Measurements from ENCODE around the gene HOXA10.

- TF ChIP-seq, protein P1, sequence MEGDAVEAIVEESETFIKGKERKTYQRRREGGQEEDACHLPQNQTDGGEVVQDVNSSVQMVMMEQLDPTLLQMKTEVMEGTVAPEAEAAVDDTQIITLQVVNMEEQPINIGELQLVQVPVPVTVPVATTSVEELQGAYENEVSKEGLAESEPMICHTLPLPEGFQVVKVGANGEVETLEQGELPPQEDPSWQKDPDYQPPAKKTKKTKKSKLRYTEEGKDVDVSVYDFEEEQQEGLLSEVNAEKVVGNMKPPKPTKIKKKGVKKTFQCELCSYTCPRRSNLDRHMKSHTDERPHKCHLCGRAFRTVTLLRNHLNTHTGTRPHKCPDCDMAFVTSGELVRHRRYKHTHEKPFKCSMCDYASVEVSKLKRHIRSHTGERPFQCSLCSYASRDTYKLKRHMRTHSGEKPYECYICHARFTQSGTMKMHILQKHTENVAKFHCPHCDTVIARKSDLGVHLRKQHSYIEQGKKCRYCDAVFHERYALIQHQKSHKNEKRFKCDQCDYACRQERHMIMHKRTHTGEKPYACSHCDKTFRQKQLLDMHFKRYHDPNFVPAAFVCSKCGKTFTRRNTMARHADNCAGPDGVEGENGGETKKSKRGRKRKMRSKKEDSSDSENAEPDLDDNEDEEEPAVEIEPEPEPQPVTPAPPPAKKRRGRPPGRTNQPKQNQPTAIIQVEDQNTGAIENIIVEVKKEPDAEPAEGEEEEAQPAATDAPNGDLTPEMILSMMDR (IDR thresholded peaks at IDR 0.05; ENCODE audit: poor library complexity), result no peak
- no peak for TF ChIP-seq EZH2 (IDR thresholded peaks at IDR 0.05; ENCODE audit: borderline replicate concordance)
- TF ChIP-seq EZH2phosphoT487 (IDR thresholded peaks at IDR 0.05; ENCODE audit: low read depth, severe bottlenecking, unreplicated experiment), result no peak
Observed at GRCh38 chr7:27176524-27176845, 2.4 kb upstream of the HOXA10 start.
